ENCODE results near the gene WDR26.
"Not testable (repeated sequence)": the region's sequence is repeated elsewhere in the genome, so short reads cannot be mapped to it uniquely, and the experiment has no call there.

WDR26 gene

DNA sequence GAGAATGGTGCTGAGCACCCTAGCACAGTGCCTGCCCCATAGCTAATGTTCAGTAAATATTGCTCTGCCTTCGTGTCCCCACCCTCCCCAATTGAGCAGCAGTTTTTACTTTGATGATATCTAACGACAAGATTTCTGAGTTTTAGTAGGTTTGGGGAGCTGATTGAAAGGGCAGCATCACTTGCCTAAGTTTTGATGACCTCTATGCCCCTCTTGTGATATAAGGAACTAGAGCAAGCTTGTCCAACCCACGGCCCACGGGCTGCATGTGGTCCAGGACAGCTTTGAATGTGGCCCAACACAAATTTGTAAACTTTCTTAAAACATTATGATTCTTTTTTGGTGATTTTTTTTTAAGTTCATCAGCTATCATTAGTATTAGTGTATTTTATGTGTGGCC, 76.4 kb downstream of the WDR26 start:
- intact Hi-C loops (cut with DNase I), result loop anchor here (10.0 kb wide), 1 partner anchor 77 kb away; the partner anchor contains the start of gene WDR26
- no peak for DNase-seq

DNA sequence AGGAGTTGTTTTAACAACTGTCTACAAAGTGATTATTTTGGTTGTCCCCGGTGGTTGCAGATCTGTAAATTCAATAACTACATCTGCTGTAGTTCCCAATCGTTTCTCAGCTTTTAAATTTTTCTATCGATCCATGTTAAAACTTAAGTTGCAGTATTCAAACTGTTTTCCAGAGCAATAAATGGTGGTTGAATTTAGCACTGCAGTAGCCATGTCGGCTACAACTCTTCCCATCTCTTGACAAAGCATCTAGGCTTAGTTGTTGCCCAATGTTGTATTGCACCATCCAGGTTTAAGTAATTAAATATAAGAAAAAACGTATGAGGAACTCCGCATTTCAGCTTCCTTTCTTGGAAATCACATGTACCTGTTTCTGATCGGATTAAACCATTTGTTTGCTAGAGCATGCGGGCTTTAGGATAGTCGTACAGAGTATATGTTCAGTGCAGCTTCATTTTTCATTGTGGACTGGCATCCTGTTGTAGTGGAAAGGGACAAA, 76.9 kb downstream of the WDR26 start:
- no peak for DNase-seq
- intact Hi-C loops (cut with DNase I), result loop anchor here (10.0 kb wide), 1 partner anchor 77 kb away; the partner anchor contains the start of gene WDR26

DNA sequence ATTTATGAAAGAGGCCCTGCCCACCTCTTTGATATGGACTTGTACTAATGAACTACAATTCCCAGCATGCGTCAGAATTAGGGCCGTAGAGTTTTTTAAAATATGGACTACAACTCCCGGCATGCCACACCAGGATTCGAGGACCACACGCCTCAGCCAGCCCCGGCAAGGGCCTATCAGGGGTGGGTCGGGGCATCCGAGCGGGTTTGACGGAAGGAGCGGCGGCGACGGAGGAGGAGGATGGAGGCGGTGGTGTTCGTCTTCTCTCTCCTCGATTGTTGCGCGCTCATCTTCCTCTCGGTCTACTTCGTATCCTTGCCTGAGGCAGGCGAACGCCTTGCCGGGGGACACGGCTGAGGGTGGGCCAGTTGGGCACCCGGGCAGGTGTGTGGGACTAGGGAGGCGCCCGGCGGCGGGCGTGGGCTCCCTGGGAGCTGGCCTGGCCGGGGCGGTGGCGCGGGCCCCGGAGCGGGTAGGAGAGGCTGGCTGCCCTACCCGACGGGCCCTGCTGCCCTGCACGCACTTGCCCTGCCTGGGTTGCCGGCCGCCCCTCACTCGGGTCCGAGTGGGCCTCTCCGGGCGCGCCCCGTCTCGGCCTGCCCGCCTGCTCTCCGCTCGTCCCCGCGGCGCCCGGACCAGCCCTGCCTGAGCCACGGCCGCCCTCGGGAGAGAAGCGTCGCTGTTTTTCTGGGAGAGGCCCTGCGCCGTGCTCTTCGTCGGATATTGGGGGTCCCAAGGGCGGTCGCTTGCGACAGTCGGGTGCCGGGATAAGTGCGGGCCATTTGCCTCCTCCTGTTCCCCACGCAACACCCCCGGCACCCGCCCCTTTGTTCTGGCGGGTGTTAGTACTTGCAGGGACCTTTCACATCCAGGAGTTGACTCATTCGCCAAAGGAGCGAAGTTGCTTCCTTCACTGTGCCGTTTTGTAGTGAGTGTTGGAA, 77.6 kb downstream of the WDR26 start, which contains the start of gene CNIH4:
Gene CNIH4, plus strand, starts transcription at position 195 of the 941 bp plus-strand sequence. Its CDS starts 46 bp downstream, at position 241.
- DNase-seq, result peak; percentile 81 to 98 (median 94)
- intact Hi-C loops (cut with DNase I), result loop anchor here (10.0 kb wide), 1 partner anchor 78 kb away; the partner anchor contains the start of gene WDR26

DNA sequence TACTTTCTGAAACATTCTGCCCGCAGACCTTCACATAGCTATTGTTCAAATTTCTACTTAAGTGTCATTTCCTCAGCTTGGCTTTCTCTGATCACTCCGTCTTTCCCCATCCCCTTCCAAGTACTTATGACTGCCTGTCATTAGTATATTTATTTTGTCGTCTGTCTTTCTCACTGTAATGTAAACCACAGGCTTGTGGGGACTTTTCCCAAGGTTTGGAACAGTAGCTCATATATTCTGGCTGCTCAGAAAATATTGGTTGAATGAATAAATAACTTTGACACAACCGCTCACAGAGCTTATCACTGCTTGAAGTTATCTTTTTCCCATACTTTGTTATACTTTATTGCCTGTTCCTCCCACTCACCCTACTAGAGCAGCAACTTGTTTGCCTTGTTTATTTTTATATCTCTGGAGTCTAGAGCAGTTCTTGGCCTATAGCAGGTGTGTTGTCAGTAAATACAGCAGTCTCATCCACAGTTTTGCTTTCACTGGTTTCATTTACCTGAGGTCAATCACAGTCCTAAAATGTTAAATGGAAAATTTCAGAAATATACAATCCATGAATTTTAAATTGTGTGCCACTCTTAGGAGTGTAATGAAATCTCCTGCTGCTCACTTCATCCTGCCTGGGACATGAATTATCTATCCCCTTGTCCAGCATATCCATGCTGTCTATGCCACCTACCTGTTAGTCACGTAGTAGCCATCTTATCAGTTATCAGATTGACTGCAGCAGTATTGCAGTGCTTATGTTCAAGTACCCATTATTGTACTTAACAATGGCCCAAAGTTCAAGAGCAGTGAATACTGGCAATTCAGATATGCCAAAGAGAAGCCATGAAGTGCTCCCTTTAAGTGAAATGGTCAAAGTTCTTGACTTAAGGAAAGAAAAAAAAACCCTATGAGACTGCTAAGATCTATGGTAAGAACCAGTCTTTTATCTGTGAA, 80.3 kb downstream of the WDR26 start:
- DNase-seq, result no peak
- intact Hi-C loops (cut with DNase I), result loop anchor here (10.0 kb wide), 1 partner anchor 81 kb away; the partner anchor contains the start of gene WDR26

DNA sequence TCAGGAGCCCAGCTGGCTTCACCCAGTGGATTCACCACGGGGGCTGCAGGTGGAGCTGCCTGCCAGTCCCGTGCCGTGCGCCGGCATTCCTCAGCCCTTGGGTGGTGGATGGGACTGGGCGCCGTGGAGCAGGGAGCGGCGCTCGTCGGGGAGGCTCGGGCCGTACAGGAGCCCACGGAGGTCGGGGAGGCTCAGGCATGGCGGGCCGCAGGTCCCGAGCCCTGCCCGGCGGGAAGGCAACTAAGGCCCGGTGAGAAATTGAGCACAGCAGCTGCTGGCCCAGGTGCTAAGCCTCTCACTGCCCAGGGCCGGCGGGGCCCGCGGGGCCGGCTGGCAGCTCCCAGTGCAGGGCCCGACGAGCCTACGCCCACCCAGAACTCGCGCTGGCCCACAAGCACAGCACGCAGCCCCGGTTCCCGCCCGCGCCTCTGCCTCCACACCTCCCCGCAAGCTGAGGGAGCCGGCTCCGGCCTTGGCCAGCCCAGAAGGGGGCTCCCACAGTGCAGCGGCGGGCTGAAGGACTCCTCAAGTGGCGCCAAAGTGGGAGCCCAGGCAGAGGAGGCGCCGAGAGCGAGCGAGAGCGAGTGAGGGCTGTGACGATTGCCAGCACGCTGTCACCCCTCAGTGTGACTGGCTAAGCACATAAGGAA, 82.0 kb downstream of the WDR26 start:
- not testable (repeated sequence) for DNase-seq
- intact Hi-C loops (cut with DNase I), result loop anchor here (10.0 kb wide), 1 partner anchor 82 kb away; the partner anchor contains the start of gene WDR26

DNA sequence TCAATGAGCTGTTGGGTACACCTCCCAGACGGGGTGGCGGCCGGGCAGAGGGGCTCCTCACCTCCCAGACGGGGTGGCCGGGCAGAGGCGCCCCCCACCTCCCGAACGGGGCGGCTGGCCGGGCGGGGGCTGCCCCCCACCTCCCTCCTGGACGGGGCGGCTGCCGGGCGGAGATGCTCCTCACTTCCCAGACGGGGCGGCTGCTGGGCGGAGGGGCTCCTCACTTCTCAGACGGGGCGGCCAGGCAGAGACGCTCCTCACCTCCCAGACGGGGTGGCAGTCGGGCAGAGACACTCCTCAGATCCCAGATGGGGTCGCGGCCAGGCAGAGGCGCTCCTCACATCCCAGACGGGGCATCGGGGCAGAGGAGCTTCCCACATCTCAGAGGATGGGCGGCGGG, 84.9 kb downstream of the WDR26 start:
- DNase-seq, result not testable (repeated sequence)
- intact Hi-C loops (cut with DNase I), result loop anchor here (10.0 kb wide), 1 partner anchor 85 kb away; the partner anchor contains the start of gene WDR26

DNA sequence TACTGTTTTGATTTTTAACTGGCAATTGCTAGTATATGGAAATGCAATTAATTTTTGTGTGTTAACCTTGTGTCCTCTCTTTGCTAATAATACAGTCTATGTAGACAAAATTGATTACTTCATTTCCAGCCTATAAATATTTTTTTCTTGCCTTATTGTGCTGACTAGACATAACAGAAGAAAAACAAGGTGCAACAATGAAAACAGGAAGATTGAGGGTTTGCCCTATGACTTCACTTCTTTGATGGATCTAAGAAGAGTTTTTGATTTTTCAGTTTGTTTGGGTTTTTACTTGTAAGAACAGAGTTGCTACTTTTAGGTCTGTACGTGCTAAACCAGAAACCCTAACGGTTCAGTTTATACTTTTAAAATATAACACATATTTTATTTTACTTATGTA, 86.5 kb downstream of the WDR26 start:
- intact Hi-C loops (cut with DNase I), result no loop called here

DNA sequence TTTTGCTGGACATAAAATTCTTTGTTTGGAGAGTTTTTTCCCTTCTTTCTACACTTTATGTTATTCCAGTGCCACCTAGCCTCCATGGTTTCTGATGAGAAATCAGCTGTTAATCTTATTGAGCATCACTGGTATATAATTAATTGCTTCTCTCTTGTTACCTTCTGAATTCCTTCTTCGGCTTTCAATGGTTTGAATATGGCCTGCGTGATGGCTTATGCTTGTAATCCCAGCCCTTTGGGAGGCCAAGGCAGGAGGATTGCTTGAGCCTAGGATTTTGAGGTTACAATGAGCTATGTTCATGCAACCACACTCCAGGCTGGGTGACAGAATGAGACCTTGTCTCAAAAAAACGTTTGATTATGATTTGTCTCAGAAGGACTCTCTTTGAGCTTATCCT, 90.9 kb downstream of the WDR26 start:
- no peak for DNase-seq
- intact Hi-C loops (cut with DNase I), result no loop called here

More for the DNA sequence above, 86.5 kb downstream of the WDR26 start:
- DNase-seq, result no peak

DNA sequence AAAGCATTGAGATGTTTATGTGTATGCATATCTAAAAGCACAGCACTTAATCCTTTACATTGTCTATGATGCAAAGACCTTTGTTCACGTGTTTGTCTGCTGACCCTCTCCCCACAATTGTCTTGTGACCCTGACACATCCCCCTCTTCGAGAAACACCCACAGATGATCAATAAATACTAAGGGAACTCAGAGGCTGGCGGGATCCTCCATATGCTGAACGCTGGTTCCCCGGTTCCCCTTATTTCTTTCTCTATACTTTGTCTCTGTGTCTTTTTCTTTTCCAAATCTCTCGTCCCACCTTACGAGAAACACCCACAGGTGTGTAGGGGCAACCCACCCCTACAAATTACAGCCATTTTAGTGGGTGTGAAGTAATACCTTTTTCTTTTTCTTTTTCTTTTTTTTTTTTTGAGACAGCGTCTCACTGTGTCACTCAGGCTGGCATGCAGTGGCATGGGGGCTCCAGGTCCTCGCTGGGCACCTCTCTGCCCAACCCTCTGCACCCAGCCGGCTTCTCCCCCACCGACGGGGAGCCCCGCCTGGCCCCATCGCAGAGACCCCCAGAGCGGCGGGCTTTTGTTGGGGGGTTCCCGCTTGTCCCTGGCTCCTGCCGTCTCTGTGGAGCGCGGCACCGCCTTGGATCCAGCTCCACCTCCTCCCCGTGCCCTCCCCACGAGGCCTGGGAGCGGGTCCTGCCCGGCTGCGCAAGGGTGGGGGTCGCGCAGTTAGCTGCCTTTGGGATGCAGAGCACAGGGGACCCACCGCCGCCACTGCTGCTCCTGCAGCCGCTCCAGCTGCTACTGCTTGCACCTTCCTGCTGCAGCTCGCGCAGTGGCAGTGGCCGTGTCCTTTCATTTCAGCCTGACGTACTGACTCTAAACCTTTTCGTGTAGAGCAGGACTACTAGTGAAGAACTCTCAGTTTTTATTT, 93.9 kb downstream of the WDR26 start:
- peak in 9 of 42 donors; percentile 3 to 47 (median 8) for DNase-seq

DNA sequence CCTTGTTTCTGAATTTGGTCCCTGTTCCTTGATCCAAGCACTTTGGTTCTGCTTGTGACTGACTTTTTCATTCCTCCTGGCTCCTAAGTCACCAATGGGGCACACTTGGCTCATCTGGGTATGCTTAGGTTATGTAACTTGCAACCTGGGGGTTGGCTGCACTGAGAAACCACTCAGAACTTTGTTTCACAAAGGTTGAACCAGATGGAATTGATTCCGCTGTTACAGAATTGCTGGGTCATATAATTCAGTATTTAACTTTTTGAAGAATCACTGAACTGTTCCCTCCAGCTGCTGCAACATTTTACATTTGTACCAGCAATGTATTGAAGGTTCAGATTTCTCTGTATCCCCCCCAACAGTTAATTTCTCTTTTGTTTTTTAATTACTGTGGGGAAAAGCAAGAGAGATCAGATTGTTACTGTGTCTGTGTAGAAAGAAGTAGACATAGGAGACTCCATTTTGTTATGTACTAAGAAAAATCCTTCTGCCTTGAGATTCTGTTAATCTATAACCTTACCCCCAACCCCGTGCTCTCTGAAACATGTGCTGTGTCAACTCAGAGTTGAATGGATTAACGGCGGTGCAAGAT, 95.1 kb downstream of the WDR26 start:
- no peak for DNase-seq
- intact Hi-C loops (cut with DNase I), result no loop called here

More for the DNA sequence above, 93.9 kb downstream of the WDR26 start:
- intact Hi-C loops (cut with DNase I), result not testable (repeated sequence)

DNA sequence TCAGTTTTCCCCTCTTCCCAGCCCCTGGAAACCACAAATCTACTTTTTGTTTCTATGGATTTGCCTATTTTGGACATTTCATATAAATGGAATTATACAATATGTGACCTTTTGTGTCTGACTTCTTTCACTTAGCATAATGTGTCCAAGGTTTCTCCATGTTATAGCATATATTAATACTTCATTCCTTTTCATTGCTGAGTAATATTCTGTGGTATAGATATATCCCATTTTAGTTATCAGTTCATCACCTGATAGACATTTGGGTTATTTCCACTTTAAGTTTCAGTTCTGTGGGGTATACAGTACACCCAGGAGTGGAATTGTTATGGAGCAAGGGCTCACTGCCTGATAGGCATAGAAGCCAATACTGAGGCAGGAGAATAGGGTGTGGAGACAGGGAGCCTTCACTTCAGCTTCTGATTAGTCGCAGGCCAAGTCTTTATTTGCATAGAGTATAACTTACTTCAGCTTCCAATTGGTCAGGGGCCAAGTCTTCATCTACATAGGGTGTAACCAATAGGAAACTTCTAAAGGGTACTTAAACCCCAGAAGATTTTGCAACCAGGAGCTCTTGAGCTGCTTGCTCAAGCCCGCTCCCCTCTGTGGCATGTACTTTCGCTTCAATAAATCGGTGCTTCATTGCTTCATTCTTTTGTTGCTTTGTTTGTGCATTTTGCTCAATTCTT, 96.3 kb downstream of the WDR26 start:
- DNase-seq, result no peak
- intact Hi-C loops (cut with DNase I), result no loop called here
